ENCODE measurements around the gene COL6A3. TPM values are rescaled to one million over a fixed set of nuclear protein-coding genes. Genes with fewer than 3 reads are reported as not detected.

Gene COL6A3
- total RNA-seq, 1 donor from 2014 or later: 119 TPM

DNA sequence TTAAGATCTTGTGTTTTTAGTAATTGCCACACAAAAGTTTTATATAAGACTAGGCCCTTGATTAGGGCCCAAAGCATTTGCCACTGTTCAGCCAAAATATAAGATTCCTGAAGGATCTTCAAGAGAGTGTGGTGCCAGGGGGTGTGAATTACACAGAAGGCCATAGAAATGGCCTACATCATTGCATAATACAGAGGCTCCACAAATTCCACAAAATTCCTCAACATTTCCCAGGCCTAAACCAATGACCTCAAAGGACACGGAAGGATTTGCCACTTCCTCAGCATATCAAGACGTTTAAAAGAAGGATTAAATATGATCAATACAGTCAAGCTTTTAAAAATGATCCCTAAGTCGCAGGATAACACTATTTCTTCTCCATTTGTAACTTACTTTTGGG is 24.1 kb downstream of the COL6A3 start:
- TF ChIP-seq, protein P1, sequence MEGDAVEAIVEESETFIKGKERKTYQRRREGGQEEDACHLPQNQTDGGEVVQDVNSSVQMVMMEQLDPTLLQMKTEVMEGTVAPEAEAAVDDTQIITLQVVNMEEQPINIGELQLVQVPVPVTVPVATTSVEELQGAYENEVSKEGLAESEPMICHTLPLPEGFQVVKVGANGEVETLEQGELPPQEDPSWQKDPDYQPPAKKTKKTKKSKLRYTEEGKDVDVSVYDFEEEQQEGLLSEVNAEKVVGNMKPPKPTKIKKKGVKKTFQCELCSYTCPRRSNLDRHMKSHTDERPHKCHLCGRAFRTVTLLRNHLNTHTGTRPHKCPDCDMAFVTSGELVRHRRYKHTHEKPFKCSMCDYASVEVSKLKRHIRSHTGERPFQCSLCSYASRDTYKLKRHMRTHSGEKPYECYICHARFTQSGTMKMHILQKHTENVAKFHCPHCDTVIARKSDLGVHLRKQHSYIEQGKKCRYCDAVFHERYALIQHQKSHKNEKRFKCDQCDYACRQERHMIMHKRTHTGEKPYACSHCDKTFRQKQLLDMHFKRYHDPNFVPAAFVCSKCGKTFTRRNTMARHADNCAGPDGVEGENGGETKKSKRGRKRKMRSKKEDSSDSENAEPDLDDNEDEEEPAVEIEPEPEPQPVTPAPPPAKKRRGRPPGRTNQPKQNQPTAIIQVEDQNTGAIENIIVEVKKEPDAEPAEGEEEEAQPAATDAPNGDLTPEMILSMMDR (IDR thresholded peaks at IDR 0.05): no peak
- Histone ChIP-seq H3K4me1 (no peaks in the 10 kb centered on the region), H3K4me3 (no peak overlapping the region), H3K27ac (no peak overlapping the region), H3K9me3 (no peaks in the 10 kb centered on the region), H3K27me3 (no peaks in the 10 kb centered on the region), H3K36me3 (peaks cover 15% of the 10 kb centered on the region)
- ATAC-seq (no peak), DNase-seq (no peak)
- intact Hi-C loops (cut with DNase I): no loop called here

DNA sequence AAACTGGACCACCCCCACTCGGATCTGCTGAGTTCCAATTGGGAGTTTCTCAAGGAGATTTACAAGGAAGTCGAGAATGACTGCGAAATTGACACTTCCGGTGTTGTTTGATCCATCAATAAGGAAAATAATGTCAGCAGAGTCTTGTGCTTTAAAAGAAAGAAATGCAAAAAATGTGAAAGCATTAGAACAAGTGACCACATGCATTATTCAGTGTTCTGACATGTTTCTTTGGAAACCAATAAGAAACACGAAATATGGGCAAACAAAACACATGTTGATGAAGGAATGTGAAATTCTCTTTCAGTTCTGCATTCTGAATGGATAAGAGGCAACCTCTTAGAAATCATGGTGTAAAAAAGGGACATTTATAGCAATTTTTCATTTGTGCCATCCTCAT is 25.9 kb downstream of the COL6A3 start:
- Histone ChIP-seq H3K27ac (no peak overlapping the region), H3K4me1 (no peaks in the 10 kb centered on the region), H3K4me3 (no peak overlapping the region), H3K27me3 (no peaks in the 10 kb centered on the region), H3K36me3 (peaks cover 15% of the 10 kb centered on the region), H3K9me3 (no peaks in the 10 kb centered on the region)
- TF ChIP-seq, protein P1 (IDR thresholded peaks at IDR 0.05): no peak
- ATAC-seq (no peak), DNase-seq (no peak)
- intact Hi-C loops (cut with DNase I): no loop called here

DNA sequence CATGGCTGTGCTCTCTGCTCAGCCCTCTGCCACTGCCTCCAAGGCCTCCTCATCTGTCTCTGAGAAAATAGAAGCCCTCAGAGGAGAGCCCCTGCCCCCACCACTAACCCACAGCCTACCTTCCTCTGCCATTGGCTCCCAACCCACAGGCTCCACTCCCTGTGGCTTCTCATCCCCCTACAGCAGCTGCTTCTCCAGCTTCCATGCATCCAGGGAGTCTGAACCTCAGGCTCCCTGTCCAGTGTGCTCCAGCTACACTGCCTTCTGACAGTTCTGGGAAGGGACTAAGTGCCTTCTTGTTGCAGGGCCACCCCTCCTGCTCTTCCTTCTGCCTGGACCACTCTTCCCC is 29.3 kb downstream of the COL6A3 start:
- peaks cover 15% of the 10 kb centered on the region for H3K36me3 ChIP-seq
- no peak for ATAC-seq

DNA sequence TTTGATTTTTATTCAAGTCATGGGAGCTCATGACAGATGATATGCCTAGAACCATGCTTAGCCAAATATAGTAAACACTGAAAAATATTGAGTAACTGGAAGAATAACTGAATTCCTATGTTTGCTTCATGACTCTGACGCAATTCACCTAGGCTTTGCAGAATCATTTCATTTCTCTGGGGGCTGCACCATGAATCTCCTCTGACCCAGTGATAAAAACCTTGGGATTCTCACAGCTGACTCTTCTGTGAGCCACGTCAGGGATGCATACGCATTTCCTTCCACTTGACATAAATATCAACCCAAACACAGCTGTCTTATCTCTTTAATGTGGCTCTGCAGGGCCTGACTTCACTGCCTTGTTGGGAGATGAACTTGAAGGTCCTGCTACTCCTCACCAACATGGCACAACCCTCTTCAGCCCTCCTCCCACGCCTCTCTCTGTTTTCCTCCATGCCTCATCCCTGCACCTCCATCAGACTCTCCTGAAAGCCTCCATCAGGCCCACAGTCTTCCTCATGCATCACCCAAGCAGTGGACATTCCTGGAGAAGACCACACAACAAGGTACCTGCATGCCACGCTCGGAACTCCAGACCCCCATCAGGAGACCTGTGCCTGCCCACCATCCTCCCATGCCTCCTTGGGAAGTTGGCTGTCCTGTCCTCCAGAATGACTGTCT is 29.8 kb downstream of the COL6A3 start:
- H3K27ac ChIP-seq: no peak overlapping the region
- no peaks in the 10 kb centered on the region for H3K9me3 ChIP-seq
- H3K4me3 ChIP-seq: no peak overlapping the region
- TF ChIP-seq, protein P1 (IDR thresholded peaks at IDR 0.05): no peak
- ATAC-seq (no peak), DNase-seq (no peak)
- no peaks in the 10 kb centered on the region for H3K27me3 ChIP-seq
- no peaks in the 10 kb centered on the region for H3K4me1 ChIP-seq
- intact Hi-C loops (cut with DNase I): no loop called here
- peaks cover 15% of the 10 kb centered on the region for H3K36me3 ChIP-seq

More for the DNA sequence above, 29.3 kb downstream of the COL6A3 start:
- intact Hi-C loops (cut with DNase I): no loop called here
- H3K9me3 ChIP-seq: no peaks in the 10 kb centered on the region
- TF ChIP-seq, protein P1 (IDR thresholded peaks at IDR 0.05): no peak
- H3K27me3 ChIP-seq: no peaks in the 10 kb centered on the region
- no peak overlapping the region for H3K4me3 ChIP-seq
- H3K27ac ChIP-seq: no peak overlapping the region
- H3K4me1 ChIP-seq: no peaks in the 10 kb centered on the region
- no peak for DNase-seq

DNA sequence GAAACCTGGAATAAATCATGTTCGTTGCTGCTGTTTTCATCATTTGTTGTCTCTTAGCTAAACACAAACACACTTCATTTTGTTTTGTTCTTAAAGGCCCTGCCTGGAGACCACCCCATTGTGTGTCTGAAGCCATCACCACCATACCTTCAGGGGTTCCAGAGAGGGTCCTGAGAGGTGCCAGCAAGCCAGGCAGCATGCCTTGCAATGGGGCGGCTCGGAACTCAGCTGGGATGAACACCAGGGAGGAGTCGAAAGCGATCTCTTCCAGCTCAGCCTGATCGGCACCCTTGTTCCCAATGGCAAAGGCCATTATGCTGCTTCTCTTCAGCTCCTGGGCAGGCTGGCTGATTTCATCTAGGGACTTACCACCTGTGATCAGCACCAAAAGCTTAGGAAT is 33.2 kb downstream of the COL6A3 start:
- Histone ChIP-seq H3K4me3 (no peak overlapping the region), H3K9me3 (no peaks in the 10 kb centered on the region), H3K4me1 (no peaks in the 10 kb centered on the region), H3K27ac (no peak overlapping the region), H3K36me3 (peaks cover 7% of the 10 kb centered on the region), H3K27me3 (no peaks in the 10 kb centered on the region)
- intact Hi-C loops (cut with DNase I): no loop called here
- TF ChIP-seq, protein P1 (IDR thresholded peaks at IDR 0.05): no peak
- ATAC-seq: no peak
- no peak for DNase-seq

DNA sequence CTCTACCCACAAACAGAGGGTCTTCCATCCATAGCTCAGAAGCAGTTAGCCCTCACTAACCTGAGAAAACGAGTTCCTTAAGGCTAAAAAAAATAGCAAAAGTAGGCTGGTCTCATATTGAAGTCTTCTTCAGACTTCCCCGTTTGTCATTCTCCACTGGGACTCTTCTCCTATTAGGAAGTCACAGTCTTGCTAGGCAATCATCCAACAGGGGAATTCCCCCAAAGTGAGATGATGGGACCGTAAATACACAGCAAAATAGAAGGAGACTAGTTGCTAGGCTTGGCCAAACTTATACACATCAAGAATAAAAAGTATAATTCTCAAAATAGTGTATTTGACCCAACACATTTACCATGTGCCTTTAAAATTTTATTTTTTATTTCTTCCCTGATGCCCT is 34.3 kb downstream of the COL6A3 start:
- Histone ChIP-seq H3K27ac (no peak overlapping the region), H3K27me3 (no peaks in the 10 kb centered on the region), H3K36me3 (peaks cover 8% of the 10 kb centered on the region), H3K9me3 (no peaks in the 10 kb centered on the region), H3K4me3 (no peak overlapping the region), H3K4me1 (no peaks in the 10 kb centered on the region)
- TF ChIP-seq, protein P1 (IDR thresholded peaks at IDR 0.05): no peak
- DNase-seq (no peak), ATAC-seq (no peak)
- intact Hi-C loops (cut with DNase I): no loop called here

All from upper lobe of right lung (tissue), 1 donor.